Upper lobe of left lung (tissue), 6 donors: ENCODE data around the gene CCDC197. TPM values are rescaled to one million over a fixed set of nuclear protein-coding genes. Genes with fewer than 3 reads are reported as not detected.
A peak's percentile ranks its signal among the peaks of the same experiment; 100 is the strongest.

ENCODE experiments used
- ATAC-seq, 2 donors: fragments of 200-7000 bp; cut with Tn5 transposase; one replicate each; pipeline ENCODE4 v1.9.1; 2022; ENCODE audit warnings: mild to moderate bottlenecking in 2 of 2, moderate library complexity in 2 of 2; ENCODE audit not compliant: low FRiP score in 2 of 2
- DNase-seq, 2 donors: peaks; one replicate each; pipeline ENCODE4 v3.0.0-alpha.2; 2019 to 2020
- H3K27ac ChIP-seq, 4 donors: fragments of 200-600 bp; sonication (generic); one replicate each; pipeline ENCODE4 v1.5.1; 2016 to 2019
- H3K27me3 ChIP-seq, 4 donors: fragments of 200-600 bp; sonication (generic); one replicate each; pipeline ENCODE4 v1.5.1; 2017 to 2019
- H3K36me3 ChIP-seq, 4 donors: fragments of 200-600 bp; sonication (generic); one replicate each; pipeline ENCODE4 v1.5.1; 2016 to 2019
- H3K4me1 ChIP-seq, 4 donors: fragments of 200-600 bp; sonication (generic); one replicate each; pipeline ENCODE4 v1.5.1; 2018 to 2019
- H3K4me3 ChIP-seq, 4 donors: fragments of 200-600 bp; sonication (generic); one replicate each; pipeline ENCODE4 v1.5.1; 2017 to 2019; ENCODE audit warnings: mild to moderate bottlenecking in 2 of 4, moderate library complexity in 1 of 4
- H3K9me3 ChIP-seq, 4 donors: fragments of 200-600 bp; sonication (generic); one replicate each; pipeline ENCODE4 v1.5.1; 2018 to 2019
- EP300 ChIP-seq, 4 donors: sonication (generic); formaldehyde crosslinking; IDR thresholded peaks; one replicate each; pipeline ENCODE4 v1.5.1; 2017; ENCODE audit warnings: antibody characterized with exemption in 4 of 4, control low read depth in 2 of 4
- POLR2A ChIP-seq, 4 donors: fragments of 450-650 bp; IDR thresholded peaks; one replicate each; pipeline ENCODE4 v1.5.1; 2016 to 2017; ENCODE audit warnings: antibody characterized with exemption in 4 of 4, mild to moderate bottlenecking in 2 of 4
- POLR2AphosphoS5 ChIP-seq, 2 donors: sonication (generic); formaldehyde crosslinking; IDR thresholded peaks; one replicate each; pipeline ENCODE4 v1.5.1; 2017; ENCODE audit warnings: antibody characterized with exemption in 2 of 2
- WGBS, 2 donors: methylation state at CpG; one replicate each; pipeline ENCODE4 v1.1.5; 2017 to 2018; 5-methylcytosine and 5-hydroxymethylcytosine counted together
- total RNA-seq, 6 donors: library from RNA; depleted of rRNA in 4 of 6; stranded (reverse); fragments of >200 nt in 4 of 6; gene quantifications; one replicate each; pipeline versions ENCODE4 v1.1.0 to v1.2.1, GENCODE V29; 2016 to 2021
- TF ChIP-seq, protein P1 (sequence below), 6 experiments: fragments of 450-650 bp in 4 of 6; fragments of 200-600 bp in 2 of 6; sonication (generic) in 2 of 6; IDR thresholded peaks; one replicate each; pipeline ENCODE4 v1.5.1; 2016 to 2019; ENCODE audit warnings: antibody characterized with exemption in 6 of 6
- donor health status: DM: no; HTN: no; CAD: no; lungs with moderate emphysema.
- donor health status: DM: no; HTN: yes; CAD: no; lungs with severe emphysema.

Gene CCDC197
- total RNA-seq, 6 donors from 2014 or later = not detected

DNA sequence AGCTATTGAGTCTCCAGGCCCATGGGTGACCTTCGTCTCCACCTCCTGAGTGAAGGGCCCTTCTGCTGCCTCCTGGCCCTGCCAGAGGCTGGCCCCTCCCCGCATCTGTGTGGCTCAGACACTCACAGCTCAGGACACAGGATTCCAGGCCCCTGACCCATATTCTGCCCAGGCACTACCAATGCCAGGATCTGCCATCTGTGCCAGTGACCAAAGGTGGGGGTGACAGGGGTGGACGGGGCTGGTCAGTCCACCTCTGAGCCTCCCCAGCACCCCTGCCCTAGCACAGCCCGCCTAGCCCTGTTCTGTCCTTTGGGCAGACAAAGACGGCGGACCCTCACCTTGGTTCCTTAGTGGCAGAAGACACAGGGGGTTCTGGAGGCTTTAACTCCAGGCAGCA is 23.5 kb upstream of the CCDC197 start:
- Histone ChIP-seq H3K4me1 (peaks cover 6 to 11% (median 9%) of the 10 kb centered on the region in 4 donors), H3K27ac (no peak overlapping the region), H3K36me3 (no peaks in the 10 kb centered on the region), H3K9me3 (no peaks in the 10 kb centered on the region), H3K27me3 (no peaks in the 10 kb centered on the region), H3K4me3 (no peak overlapping the region)
- WGBS, 2 donors = 72 to 93% methylated on average over 2 to 4 of the region's 6 CpGs
- DNase-seq (no peak), ATAC-seq (no peak)
- TF ChIP-seq POLR2A (IDR thresholded peaks at IDR 0.05) = no peak
- TF ChIP-seq EP300 (IDR thresholded peaks at IDR 0.05) = no peak
- TF ChIP-seq POLR2AphosphoS5 (IDR thresholded peaks at IDR 0.05) = no peak
- TF ChIP-seq, protein P1, sequence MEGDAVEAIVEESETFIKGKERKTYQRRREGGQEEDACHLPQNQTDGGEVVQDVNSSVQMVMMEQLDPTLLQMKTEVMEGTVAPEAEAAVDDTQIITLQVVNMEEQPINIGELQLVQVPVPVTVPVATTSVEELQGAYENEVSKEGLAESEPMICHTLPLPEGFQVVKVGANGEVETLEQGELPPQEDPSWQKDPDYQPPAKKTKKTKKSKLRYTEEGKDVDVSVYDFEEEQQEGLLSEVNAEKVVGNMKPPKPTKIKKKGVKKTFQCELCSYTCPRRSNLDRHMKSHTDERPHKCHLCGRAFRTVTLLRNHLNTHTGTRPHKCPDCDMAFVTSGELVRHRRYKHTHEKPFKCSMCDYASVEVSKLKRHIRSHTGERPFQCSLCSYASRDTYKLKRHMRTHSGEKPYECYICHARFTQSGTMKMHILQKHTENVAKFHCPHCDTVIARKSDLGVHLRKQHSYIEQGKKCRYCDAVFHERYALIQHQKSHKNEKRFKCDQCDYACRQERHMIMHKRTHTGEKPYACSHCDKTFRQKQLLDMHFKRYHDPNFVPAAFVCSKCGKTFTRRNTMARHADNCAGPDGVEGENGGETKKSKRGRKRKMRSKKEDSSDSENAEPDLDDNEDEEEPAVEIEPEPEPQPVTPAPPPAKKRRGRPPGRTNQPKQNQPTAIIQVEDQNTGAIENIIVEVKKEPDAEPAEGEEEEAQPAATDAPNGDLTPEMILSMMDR (IDR thresholded peaks at IDR 0.05) = no peak

DNA sequence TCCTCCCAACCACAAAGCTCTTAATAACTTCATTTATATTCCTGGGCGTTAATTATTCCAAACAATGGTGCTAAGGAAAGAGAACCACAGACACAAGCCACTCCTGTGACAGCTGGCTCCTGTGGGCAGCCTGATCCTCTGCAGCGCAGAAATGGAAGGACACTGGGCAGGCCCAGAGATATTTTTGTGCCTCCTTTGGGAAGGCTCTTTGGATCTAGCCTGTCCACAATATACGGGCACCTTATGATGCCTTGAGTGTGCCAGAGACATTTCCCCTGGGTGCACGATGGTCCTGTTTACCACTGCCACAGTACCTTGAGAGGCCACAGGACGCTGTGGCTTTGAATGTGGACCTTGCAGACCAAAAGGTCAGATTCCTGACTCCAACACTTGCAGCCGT is 22.8 kb upstream of the CCDC197 start:
- 79 to 96% methylated on average over 4 to 6 of the region's 6 CpGs for WGBS, 2 donors
- DNase-seq = no peak
- TF ChIP-seq POLR2A (IDR thresholded peaks at IDR 0.05) (no peak), EP300 (IDR thresholded peaks at IDR 0.05) (no peak), POLR2AphosphoS5 (IDR thresholded peaks at IDR 0.05) (no peak)
- TF ChIP-seq, protein P1 (IDR thresholded peaks at IDR 0.05) = no peak
- H3K27ac ChIP-seq = no peak overlapping the region
- H3K9me3 ChIP-seq = no peaks in the 10 kb centered on the region
- H3K4me3 ChIP-seq = no peak overlapping the region
- no peaks in the 10 kb centered on the region for H3K36me3 ChIP-seq
- peaks cover 6 to 11% (median 9%) of the 10 kb centered on the region in 4 donors for H3K4me1 ChIP-seq
- H3K27me3 ChIP-seq = no peaks in the 10 kb centered on the region
- no peak for ATAC-seq

DNA sequence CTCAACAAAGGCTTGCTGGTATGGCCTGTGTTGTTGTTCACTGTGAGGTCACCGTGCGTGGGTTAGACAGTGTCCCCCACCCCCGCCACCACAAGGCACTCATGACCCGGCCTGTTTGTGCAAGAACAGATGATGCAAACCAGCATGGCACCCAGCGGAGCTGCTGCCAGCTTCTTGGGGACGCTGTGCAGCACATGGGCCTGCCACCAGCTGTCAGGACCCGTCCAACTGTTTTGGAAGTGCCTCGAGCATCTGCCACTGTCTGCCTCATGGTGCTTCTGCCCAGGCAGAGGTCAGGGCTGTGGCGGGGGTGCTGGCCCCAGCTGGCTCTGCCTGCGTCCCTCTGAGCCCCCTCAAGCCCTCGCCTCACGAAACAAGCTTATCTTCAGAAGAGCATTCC is 22.3 kb upstream of the CCDC197 start:
- H3K4me1 ChIP-seq = peaks cover 6 to 11% (median 9%) of the 10 kb centered on the region in 4 donors
- no peaks in the 10 kb centered on the region for H3K36me3 ChIP-seq
- 79 to 100% methylated on average over 2 to 12 of the region's 12 CpGs for WGBS, 2 donors
- ATAC-seq (no peak), DNase-seq (no peak)
- H3K9me3 ChIP-seq = no peaks in the 10 kb centered on the region
- no peak for TF ChIP-seq POLR2A (IDR thresholded peaks at IDR 0.05)
- TF ChIP-seq, protein P1 (IDR thresholded peaks at IDR 0.05) = no peak
- no peak for TF ChIP-seq EP300 (IDR thresholded peaks at IDR 0.05)
- TF ChIP-seq POLR2AphosphoS5 (IDR thresholded peaks at IDR 0.05) = no peak
- no peak overlapping the region for H3K4me3 ChIP-seq
- no peaks in the 10 kb centered on the region for H3K27me3 ChIP-seq
- H3K27ac ChIP-seq = no peak overlapping the region

DNA sequence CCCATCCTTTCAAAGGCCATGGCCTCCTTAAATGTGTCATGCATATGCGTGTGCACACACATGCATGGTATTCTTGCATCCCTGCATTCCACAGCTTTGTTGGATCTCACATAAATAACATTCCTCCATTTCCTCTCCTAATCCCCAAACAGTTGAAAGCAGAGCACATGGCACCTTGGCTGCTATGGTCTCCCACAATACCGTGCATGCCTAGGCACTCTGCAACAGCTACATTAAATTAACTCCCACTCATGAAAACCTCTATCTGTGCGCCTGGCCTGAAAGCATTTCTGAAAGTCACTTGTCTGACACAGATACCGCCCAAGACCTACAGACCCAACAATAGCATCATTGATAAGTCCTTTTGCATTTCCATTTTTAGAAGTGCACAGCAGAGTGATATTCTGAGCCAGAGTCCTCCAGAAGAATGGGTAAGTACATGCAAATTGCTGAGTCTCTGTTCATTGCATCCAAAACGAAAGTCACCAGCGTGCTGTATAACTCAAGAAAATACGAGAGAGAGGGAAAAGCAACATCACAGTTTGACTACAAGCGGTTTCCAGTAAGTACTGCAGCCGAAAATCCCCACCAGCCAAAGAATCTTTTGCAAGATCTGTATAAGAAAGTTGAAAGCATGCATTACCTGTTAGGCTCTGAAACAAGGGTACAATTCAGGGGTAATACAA is 21.2 kb upstream of the CCDC197 start:
- H3K36me3 ChIP-seq = no peaks in the 10 kb centered on the region

More for the DNA sequence above, 21.2 kb upstream of the CCDC197 start:
- ATAC-seq (no peak), DNase-seq (no peak)
- H3K9me3 ChIP-seq = no peaks in the 10 kb centered on the region
- H3K4me3 ChIP-seq = peak overlapping the region in 2 of 4 donors; percentile 3 to 9
- H3K4me1 ChIP-seq = peaks cover 0 to 6% (median 4%) of the 10 kb centered on the region in 4 donors
- no peaks in the 10 kb centered on the region for H3K27me3 ChIP-seq
- no peak overlapping the region for H3K27ac ChIP-seq
- TF ChIP-seq EP300 (IDR thresholded peaks at IDR 0.05) (no peak), POLR2AphosphoS5 (IDR thresholded peaks at IDR 0.05) (no peak), POLR2A (IDR thresholded peaks at IDR 0.05) (no peak)
- TF ChIP-seq, protein P1 (IDR thresholded peaks at IDR 0.05) = no peak
- WGBS, 2 donors = 71 to 80% methylated on average over 9 of the region's 9 CpGs
